ENCODE data around the gene SLC22A3.

DNA sequence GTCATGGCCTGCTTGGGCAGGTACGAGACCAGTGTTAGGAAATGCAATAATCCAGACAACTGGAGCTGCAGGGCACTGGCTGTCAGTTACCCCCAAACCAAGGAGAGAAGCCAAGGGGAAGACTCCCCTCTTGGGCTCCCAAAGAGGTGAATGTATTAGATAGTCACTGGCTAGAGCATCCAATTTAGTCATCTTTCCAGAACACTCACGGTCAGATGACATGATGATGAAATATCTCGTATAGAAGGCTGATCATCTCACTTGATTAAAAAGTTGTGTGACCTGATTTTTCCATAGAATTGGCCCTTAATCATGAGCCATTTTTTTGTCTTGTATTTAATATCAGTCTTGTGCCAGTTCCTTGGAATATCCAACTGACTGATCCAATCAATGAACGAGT is 40.7 kb downstream of the SLC22A3 start:
- TF ChIP-seq, protein P1, sequence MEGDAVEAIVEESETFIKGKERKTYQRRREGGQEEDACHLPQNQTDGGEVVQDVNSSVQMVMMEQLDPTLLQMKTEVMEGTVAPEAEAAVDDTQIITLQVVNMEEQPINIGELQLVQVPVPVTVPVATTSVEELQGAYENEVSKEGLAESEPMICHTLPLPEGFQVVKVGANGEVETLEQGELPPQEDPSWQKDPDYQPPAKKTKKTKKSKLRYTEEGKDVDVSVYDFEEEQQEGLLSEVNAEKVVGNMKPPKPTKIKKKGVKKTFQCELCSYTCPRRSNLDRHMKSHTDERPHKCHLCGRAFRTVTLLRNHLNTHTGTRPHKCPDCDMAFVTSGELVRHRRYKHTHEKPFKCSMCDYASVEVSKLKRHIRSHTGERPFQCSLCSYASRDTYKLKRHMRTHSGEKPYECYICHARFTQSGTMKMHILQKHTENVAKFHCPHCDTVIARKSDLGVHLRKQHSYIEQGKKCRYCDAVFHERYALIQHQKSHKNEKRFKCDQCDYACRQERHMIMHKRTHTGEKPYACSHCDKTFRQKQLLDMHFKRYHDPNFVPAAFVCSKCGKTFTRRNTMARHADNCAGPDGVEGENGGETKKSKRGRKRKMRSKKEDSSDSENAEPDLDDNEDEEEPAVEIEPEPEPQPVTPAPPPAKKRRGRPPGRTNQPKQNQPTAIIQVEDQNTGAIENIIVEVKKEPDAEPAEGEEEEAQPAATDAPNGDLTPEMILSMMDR (IDR thresholded peaks at IDR 0.05), result no peak
- TF ChIP-seq, protein P2, sequence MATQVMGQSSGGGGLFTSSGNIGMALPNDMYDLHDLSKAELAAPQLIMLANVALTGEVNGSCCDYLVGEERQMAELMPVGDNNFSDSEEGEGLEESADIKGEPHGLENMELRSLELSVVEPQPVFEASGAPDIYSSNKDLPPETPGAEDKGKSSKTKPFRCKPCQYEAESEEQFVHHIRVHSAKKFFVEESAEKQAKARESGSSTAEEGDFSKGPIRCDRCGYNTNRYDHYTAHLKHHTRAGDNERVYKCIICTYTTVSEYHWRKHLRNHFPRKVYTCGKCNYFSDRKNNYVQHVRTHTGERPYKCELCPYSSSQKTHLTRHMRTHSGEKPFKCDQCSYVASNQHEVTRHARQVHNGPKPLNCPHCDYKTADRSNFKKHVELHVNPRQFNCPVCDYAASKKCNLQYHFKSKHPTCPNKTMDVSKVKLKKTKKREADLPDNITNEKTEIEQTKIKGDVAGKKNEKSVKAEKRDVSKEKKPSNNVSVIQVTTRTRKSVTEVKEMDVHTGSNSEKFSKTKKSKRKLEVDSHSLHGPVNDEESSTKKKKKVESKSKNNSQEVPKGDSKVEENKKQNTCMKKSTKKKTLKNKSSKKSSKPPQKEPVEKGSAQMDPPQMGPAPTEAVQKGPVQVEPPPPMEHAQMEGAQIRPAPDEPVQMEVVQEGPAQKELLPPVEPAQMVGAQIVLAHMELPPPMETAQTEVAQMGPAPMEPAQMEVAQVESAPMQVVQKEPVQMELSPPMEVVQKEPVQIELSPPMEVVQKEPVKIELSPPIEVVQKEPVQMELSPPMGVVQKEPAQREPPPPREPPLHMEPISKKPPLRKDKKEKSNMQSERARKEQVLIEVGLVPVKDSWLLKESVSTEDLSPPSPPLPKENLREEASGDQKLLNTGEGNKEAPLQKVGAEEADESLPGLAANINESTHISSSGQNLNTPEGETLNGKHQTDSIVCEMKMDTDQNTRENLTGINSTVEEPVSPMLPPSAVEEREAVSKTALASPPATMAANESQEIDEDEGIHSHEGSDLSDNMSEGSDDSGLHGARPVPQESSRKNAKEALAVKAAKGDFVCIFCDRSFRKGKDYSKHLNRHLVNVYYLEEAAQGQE (IDR thresholded peaks at IDR 0.05; ENCODE audit: low read depth, low read length), result no peak
- TF ChIP-seq JUND (IDR thresholded peaks at IDR 0.05) (no peak), TEAD4 (IDR thresholded peaks at IDR 0.05; ENCODE audit: borderline replicate concordance, insufficient read depth) (no peak), RAD21 (IDR thresholded peaks at IDR 0.05; ENCODE audit: low read length) (no peak), SMC3 (IDR thresholded peaks at IDR 0.05; ENCODE audit: low read depth, low read length) (no peak)
- TF ChIP-seq, protein P3, sequence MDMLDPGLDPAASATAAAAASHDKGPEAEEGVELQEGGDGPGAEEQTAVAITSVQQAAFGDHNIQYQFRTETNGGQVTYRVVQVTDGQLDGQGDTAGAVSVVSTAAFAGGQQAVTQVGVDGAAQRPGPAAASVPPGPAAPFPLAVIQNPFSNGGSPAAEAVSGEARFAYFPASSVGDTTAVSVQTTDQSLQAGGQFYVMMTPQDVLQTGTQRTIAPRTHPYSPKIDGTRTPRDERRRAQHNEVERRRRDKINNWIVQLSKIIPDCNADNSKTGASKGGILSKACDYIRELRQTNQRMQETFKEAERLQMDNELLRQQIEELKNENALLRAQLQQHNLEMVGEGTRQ (IDR thresholded peaks at IDR 0.05; ENCODE audit: borderline replicate concordance, low read depth, low read length), result no peak
